Hepatocyte (in vitro differentiated cells): ENCODE measurements around the gene IP6K2.
A peak's percentile ranks its signal among the peaks of the same experiment; 100 is the strongest.

Experiments
- EZH2 ChIP-seq: fragments of 200-600 bp; sonication (generic); IDR thresholded peaks from 2 replicates; pipeline ENCODE4 v1.6.1; 2016; ENCODE audit warnings: antibody characterized with exemption, mild to moderate bottlenecking, borderline replicate concordance
- EZH2phosphoT487 ChIP-seq: fragments of 200-600 bp; sonication (generic); IDR thresholded peaks from one replicate; pipeline ENCODE4 v1.6.1; 2018; ENCODE audit warnings: antibody characterized with exemption, mild to moderate bottlenecking, low read depth, moderate library complexity; ENCODE audit not compliant: unreplicated experiment, severe bottlenecking
- TF ChIP-seq, protein P1 (sequence below): fragments of 200-600 bp; sonication (generic); IDR thresholded peaks from 2 replicates; pipeline ENCODE4 v1.5.1; 2016; ENCODE audit warnings: antibody characterized with exemption, mild to moderate bottlenecking; ENCODE audit not compliant: poor library complexity

DNA sequence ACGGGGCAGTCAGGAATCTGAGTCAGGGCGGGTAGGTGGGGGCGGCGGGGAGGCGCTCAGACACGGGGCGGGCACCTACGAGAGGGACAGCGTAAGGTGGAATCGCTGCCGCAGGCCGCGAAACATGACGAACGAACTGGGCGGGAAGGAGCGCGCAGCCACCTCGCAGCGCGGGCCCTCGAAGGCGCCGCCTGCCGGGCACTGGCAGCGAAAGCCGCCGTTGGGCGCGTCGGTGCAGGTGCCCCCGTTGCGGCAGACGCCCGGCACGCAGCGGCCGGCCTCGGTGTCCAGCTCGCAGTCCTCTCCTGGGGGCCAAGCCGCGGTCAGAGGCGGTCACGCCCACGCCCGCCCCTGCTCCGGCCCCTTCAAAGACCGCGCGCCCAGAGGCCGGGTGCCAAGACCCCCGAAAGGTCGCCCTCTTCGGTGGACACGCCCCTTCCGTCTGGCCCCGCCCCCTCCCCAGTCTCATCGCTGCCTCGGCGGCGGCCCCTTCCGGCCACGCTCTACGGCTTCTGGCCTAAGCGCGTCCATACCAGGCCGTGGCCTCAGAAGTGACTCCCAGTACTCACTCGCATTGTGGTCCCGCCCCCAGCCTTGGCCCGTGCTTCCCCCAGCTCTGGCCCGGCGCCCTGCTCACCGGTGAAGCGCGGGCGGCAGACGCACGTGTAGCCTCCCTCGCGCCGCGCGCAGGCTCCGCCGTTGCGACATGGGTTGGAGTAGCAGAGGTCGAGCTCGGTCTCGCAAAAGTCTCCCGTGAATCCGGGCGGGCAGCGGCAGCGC is 60.8 kb downstream of the IP6K2 start:
- TF ChIP-seq, protein P1, sequence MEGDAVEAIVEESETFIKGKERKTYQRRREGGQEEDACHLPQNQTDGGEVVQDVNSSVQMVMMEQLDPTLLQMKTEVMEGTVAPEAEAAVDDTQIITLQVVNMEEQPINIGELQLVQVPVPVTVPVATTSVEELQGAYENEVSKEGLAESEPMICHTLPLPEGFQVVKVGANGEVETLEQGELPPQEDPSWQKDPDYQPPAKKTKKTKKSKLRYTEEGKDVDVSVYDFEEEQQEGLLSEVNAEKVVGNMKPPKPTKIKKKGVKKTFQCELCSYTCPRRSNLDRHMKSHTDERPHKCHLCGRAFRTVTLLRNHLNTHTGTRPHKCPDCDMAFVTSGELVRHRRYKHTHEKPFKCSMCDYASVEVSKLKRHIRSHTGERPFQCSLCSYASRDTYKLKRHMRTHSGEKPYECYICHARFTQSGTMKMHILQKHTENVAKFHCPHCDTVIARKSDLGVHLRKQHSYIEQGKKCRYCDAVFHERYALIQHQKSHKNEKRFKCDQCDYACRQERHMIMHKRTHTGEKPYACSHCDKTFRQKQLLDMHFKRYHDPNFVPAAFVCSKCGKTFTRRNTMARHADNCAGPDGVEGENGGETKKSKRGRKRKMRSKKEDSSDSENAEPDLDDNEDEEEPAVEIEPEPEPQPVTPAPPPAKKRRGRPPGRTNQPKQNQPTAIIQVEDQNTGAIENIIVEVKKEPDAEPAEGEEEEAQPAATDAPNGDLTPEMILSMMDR = peak; percentile 63
- TF ChIP-seq EZH2phosphoT487 (no peak), EZH2 (no peak)
